H1 (cell line): ENCODE results near the gene WRAP73. TPM values are rescaled to one million over a fixed set of nuclear protein-coding genes. Genes with fewer than 3 reads are reported as not detected.

Experiments used
- CTCF ChIA-PET: fragments of 300-600 bp; sonication (Branson Sonifier 250); formaldehyde crosslinking; loops from one replicate; lab custom pipeline; 2021; ENCODE audit not compliant: partially characterized antibody; lab: Charles Lee
- POLR2A ChIA-PET: fragments of 300-600 bp; sonication (Branson Sonifier 250); formaldehyde crosslinking; loops from one replicate; lab custom pipeline; 2021; ENCODE audit warnings: inconsistent platforms; ENCODE audit not compliant: partially characterized antibody; lab: Charles Lee
- DNase-seq, 2 experiments: peaks; one replicate each; pipeline versions ENCODE4 v3.0.0 to v3.0.0-alpha.2; 2010 to 2022; ENCODE audit warnings: low spot score in 2 of 2, low read depth in 1 of 2, mixed read lengths in 1 of 2
- FAIRE-seq: peaks from 2 replicates; lab custom pipeline; 2011; peaks lifted over from hg19 to GRCh38; lab: Jason Lieb, UNC
- H2AFZ ChIP-seq: 2 replicates; pipeline ENCODE4 v1.8.1; 2012; ENCODE audit warnings: low read length, inconsistent platforms
- H2AK5ac ChIP-seq: 2 replicates; pipeline ENCODE4 v1.6.1; 2013; ENCODE audit warnings: low read depth, low read length
- H2BK120ac ChIP-seq: replicated peaks from 2 replicates; pipeline ENCODE3; 2013; ENCODE audit warnings: low read depth, low read length, inconsistent platforms
- H2BK12ac ChIP-seq: 2 replicates; pipeline ENCODE4 v1.6.1; 2013; ENCODE audit warnings: low read depth, low read length
- H2BK15ac ChIP-seq: 2 replicates; pipeline ENCODE4 v1.6.1; 2013; ENCODE audit warnings: low read length
- H2BK20ac ChIP-seq: 2 replicates; pipeline ENCODE4 v1.6.1; 2013; ENCODE audit warnings: low read length
- H2BK5ac ChIP-seq: 2 replicates; pipeline ENCODE4 v1.6.1; 2013; ENCODE audit warnings: low read depth, low read length
- H3K14ac ChIP-seq: 2 replicates; pipeline ENCODE4 v1.6.1; 2013; ENCODE audit warnings: inconsistent platforms; ENCODE audit not compliant: insufficient read length
- H3K18ac ChIP-seq: 2 replicates; pipeline ENCODE4 v1.6.1; 2013; ENCODE audit warnings: low read length; ENCODE audit errors: extremely low read depth
- H3K23ac ChIP-seq: 2 replicates; pipeline ENCODE4 v1.6.1; 2013; ENCODE audit warnings: inconsistent platforms; ENCODE audit not compliant: insufficient read length
- H3K23me2 ChIP-seq: 2 replicates; pipeline ENCODE4 v1.6.1; 2013; ENCODE audit warnings: low read depth, low read length
- H3K27ac ChIP-seq: 2 replicates; pipeline ENCODE4 v1.6.1; 2011; ENCODE audit warnings: low read depth, low read length, inconsistent platforms
- H3K27me3 ChIP-seq, 4 experiments: replicated peaks in 1 of 4; 1 replicate in 1 of 4; 2 replicates in 3 of 4; pipeline versions ENCODE4 v1.6.1 to v1.8.1; 2011 to 2013; ENCODE audit warnings: low read length in 3 of 4, mild to moderate bottlenecking in 3 of 4, inconsistent platforms in 2 of 4, mixed read lengths in 2 of 4, moderate library complexity in 1 of 4; ENCODE audit not compliant: control insufficient read depth in 3 of 4, insufficient read depth in 3 of 4; ENCODE audit errors: extremely low read depth in 1 of 4
- H3K36me3 ChIP-seq, 4 experiments: 2 replicates each; pipeline versions ENCODE4 v1.6.1 to v1.8.1; 2011 to 2013; ENCODE audit warnings: mild to moderate bottlenecking in 4 of 4, low read length in 3 of 4, moderate library complexity in 2 of 4, control low read depth in 1 of 4, inconsistent platforms in 1 of 4; ENCODE audit not compliant: insufficient read depth in 4 of 4, control insufficient read depth in 2 of 4
- H3K4ac ChIP-seq: replicated peaks from 2 replicates; pipeline ENCODE3; 2013; ENCODE audit warnings: low read length, low read depth, mixed read lengths, inconsistent platforms; ENCODE audit not compliant: insufficient read length
- H3K4me1 ChIP-seq, 4 experiments: replicated peaks in 1 of 4; 1 replicate in 1 of 4; 2 replicates in 3 of 4; pipeline versions ENCODE4 v1.6.1 to v1.8.1; 2011 to 2013; ENCODE audit warnings: low read length in 3 of 4, inconsistent platforms in 2 of 4, mixed read lengths in 1 of 4; ENCODE audit not compliant: insufficient read depth in 4 of 4, control insufficient read depth in 3 of 4
- H3K4me2 ChIP-seq, 2 experiments: 2 replicates each; pipeline versions ENCODE4 v1.6.1 to v1.8.1; 2011 to 2013; ENCODE audit warnings: low read depth in 2 of 2, low read length in 2 of 2, control low read depth in 1 of 2, inconsistent platforms in 1 of 2, mild to moderate bottlenecking in 1 of 2; ENCODE audit not compliant: insufficient read depth in 1 of 2
- H3K4me3 ChIP-seq, 4 experiments: fragments of 200-600, 300-600 bp in 1 of 4; sonication (generic), shearing (Covaris generic), sonication (Bioruptor Twin) in 1 of 4; 2 replicates each; pipeline versions ENCODE4 v1.5.1 to v1.8.1; 2011 to 2016; ENCODE audit warnings: low read length in 4 of 4, low read depth in 3 of 4, control low read depth in 2 of 4, inconsistent platforms in 2 of 4, mild to moderate bottlenecking in 2 of 4, mixed read lengths in 1 of 4, moderate library complexity in 1 of 4; ENCODE audit not compliant: insufficient read depth in 2 of 4; ENCODE audit errors: extremely low read depth in 1 of 4
- H3K56ac ChIP-seq: replicated peaks from 2 replicates; pipeline ENCODE3; 2013; ENCODE audit warnings: low read depth, mild to moderate bottlenecking, mixed read lengths, low read length, inconsistent platforms; ENCODE audit not compliant: insufficient read length
- H3K79me1 ChIP-seq: 2 replicates; pipeline ENCODE4 v1.6.1; 2013; ENCODE audit warnings: low read depth, low read length, control low read depth
- H3K79me2 ChIP-seq, 2 experiments: 2 replicates each; pipeline versions ENCODE4 v1.6.1 to v1.8.1; 2012 to 2013; ENCODE audit warnings: low read length in 2 of 2, mild to moderate bottlenecking in 2 of 2, inconsistent platforms in 1 of 2; ENCODE audit not compliant: insufficient read depth in 2 of 2, control insufficient read depth in 1 of 2
- H3K9ac ChIP-seq, 4 experiments: replicated peaks in 1 of 4; 1 replicate in 1 of 4; 2 replicates in 3 of 4; pipeline versions ENCODE4 v1.6.1 to v1.8.1; 2011 to 2013; ENCODE audit warnings: low read depth in 3 of 4, low read length in 3 of 4, control low read depth in 2 of 4, mild to moderate bottlenecking in 2 of 4, moderate library complexity in 2 of 4, inconsistent platforms in 1 of 4; ENCODE audit errors: extremely low read depth in 1 of 4
- H3K9me3 ChIP-seq, 2 experiments: 2 replicates each; pipeline versions ENCODE4 v1.6.1 to v1.8.1; 2012 to 2013; ENCODE audit warnings: mild to moderate bottlenecking in 2 of 2, moderate library complexity in 2 of 2, control low read depth in 1 of 2, inconsistent platforms in 1 of 2, low read depth in 1 of 2, low read length in 1 of 2, mixed read lengths in 1 of 2; ENCODE audit not compliant: insufficient read depth in 2 of 2
- H4K20me1 ChIP-seq, 2 experiments: replicated peaks in 1 of 2; 2 replicates each; pipeline versions ENCODE3 to v1.8.1; 2011 to 2013; ENCODE audit warnings: inconsistent platforms in 2 of 2, low read length in 2 of 2, mild to moderate bottlenecking in 1 of 2; ENCODE audit not compliant: insufficient read depth in 2 of 2, control insufficient read depth in 1 of 2
- H4K5ac ChIP-seq: 2 replicates; pipeline ENCODE4 v1.6.1; 2013; ENCODE audit warnings: low read length, low read depth, mixed read lengths, inconsistent platforms; ENCODE audit not compliant: insufficient read length
- H4K8ac ChIP-seq: 2 replicates; pipeline ENCODE4 v1.8.0; 2013; ENCODE audit warnings: mild to moderate bottlenecking, moderate library complexity, low read length, inconsistent platforms; ENCODE audit not compliant: insufficient read depth; ENCODE audit errors: extremely low read depth
- H4K91ac ChIP-seq: replicated peaks from 2 replicates; pipeline ENCODE3; 2013; ENCODE audit warnings: low read length, mixed read lengths, inconsistent platforms; ENCODE audit not compliant: insufficient read length
- CHD1 ChIP-seq: IDR thresholded peaks from 2 replicates; pipeline ENCODE4 v1.6.1; 2012; ENCODE audit warnings: low read depth, low read length, improper control_type of control experiment
- E2F6 ChIP-seq: IDR thresholded peaks from 2 replicates; pipeline ENCODE4 v1.6.1; 2012; ENCODE audit warnings: inconsistent platforms
- RFX5 ChIP-seq: IDR thresholded peaks from 2 replicates; pipeline ENCODE4 v1.6.1; 2011; ENCODE audit warnings: low read depth, low read length, improper control_type of control experiment, borderline replicate concordance
- YY1 ChIP-seq: IDR thresholded peaks from 2 replicates; pipeline ENCODE4 v1.6.1; 2011; ENCODE audit warnings: low read depth, mild to moderate bottlenecking, low read length
- WGBS, 2 experiments: shearing (Covaris generic) in 1 of 2; methylation state at CpG; one replicate each; pipeline versions ENCODE4 v1.1.6 to v1.1.7; 2013 to 2015; ENCODE audit warnings: low lambda C conversion rate in 2 of 2, mixed read lengths in 2 of 2, inconsistent platforms in 1 of 2, low coverage in 1 of 2, missing lambda C conversion rate in 1 of 2; ENCODE audit not compliant: insufficient replicate concordance in 2 of 2, insufficient coverage in 1 of 2, insufficient read length in 1 of 2; ENCODE audit errors: extremely low coverage in 1 of 2, missing lambda C conversion rate in 1 of 2; 5-methylcytosine and 5-hydroxymethylcytosine counted together
- polyA plus RNA-seq, 7 experiments: library from polyadenylated mRNA; depleted of rRNA in 3 of 7; stranded (reverse) in 5 of 7; unstranded in 2 of 7; fragments of >200 nt in 5 of 7; fragments of 200-250 nt in 2 of 7; gene quantifications; 1 replicate in 5 of 7; 2 replicates in 1 of 7; 4 replicates in 1 of 7; pipeline versions ENCODE4 v1.2.1 to v1.2.3, GENCODE V29; 2011 to 2013; ENCODE audit warnings: missing spikeins in 2 of 7, mixed read lengths in 2 of 7
- total RNA-seq: library from RNA; stranded (reverse); fragmentation: NEBNext Ultra II Directional; extraction: Animal tissue kit (Norgen Biotek cat#: 25700); gene quantifications from 2 replicates; pipeline ENCODE4 v1.2.1, GENCODE V29; 2021

The WRAP73 gene
- total and polyA plus RNA-seq, 2 of the 8 experiments (the other 6 are each of a cell fraction or from before 2014, with no cell fraction given): 30.3 to 50.7 TPM

GRCh38 chr1:3595949-3596348 is 54.0 kb downstream of the WRAP73 start:
- Histone ChIP-seq H3K4me1 (peaks cover 0 to 31% (median 22%) of the 10 kb centered on the region in 4 experiments; a peak in 6 of 7 replicates), H2AFZ (no peak overlapping the region), H4K91ac (no peak overlapping the region), H2BK20ac (no peak overlapping the region), H4K20me1 (no peaks in the 10 kb centered on the region), H2AK5ac (no peak overlapping the region), H3K9me3 (no peaks in the 10 kb centered on the region), H3K27me3 (no peaks in the 10 kb centered on the region), H3K23ac (no peak overlapping the region), H3K4me2 (no peak overlapping the region), H3K79me1 (0 out of 2 replicates have a peak, but pooled peaks cover 2% of the 10 kb centered on the region), H2BK5ac (peak overlapping the region; percentile 16; the same call in 1 of the 2 replicates), H3K27ac (no peak overlapping the region), H3K79me2 (no peaks in the 10 kb centered on the region), H3K56ac (no peak overlapping the region), H2BK15ac (no peak overlapping the region), H3K9ac (no peak overlapping the region), H3K23me2 (no peaks in the 10 kb centered on the region), H3K14ac (no peak overlapping the region), H3K4me3 (no peak overlapping the region), H3K18ac (no peak overlapping the region), H4K8ac (peak overlapping the region; percentile 22), H3K4ac (no peak overlapping the region), H2BK120ac (no peak overlapping the region), H2BK12ac (no peak overlapping the region), H3K36me3 (no peaks in the 10 kb centered on the region), H4K5ac (no peak overlapping the region)
- ChIA-PET POLR2A (no interaction called here), CTCF (interaction anchor here (1.6 to 4.8 kb wide), 2 partner anchors 12 to 24 kb away, joined by 5 to 35 read pairs; no protein-coding TSS in a partner anchor)
- FAIRE-seq: no peak
- WGBS, 2 experiments: 94% methylated on average over 5 of the region's 7 CpGs; no CpG with 5 or more reads in 1 of the 2 experiments
- DNase-seq: no peak
- TF ChIP-seq YY1 (no peak), RFX5 (no peak), CHD1 (no peak), E2F6 (no peak)
